H1 (cell line): ENCODE results near the gene CCT6B. TPM values are rescaled to one million over a fixed set of nuclear protein-coding genes. Genes with fewer than 3 reads are reported as not detected.

Experiments
- CHD1 ChIP-seq: IDR thresholded peaks from 2 replicates; pipeline ENCODE4 v1.6.1; 2012; ENCODE audit warnings: low read depth, low read length, improper control_type of control experiment
- KDM4A ChIP-seq: IDR thresholded peaks from one replicate; pipeline ENCODE4 v1.7.1; 2012; ENCODE audit warnings: low read depth, mild to moderate bottlenecking, moderate library complexity, low read length, inconsistent platforms; ENCODE audit not compliant: severe bottlenecking
- POLR2A ChIP-seq, 2 experiments: IDR thresholded peaks; 1 replicate in 1 of 2; 2 replicates in 1 of 2; pipeline ENCODE4 v1.6.1; 2011; ENCODE audit warnings: low read depth in 2 of 2, low read length in 2 of 2, mild to moderate bottlenecking in 2 of 2; ENCODE audit errors: control extremely low read depth in 1 of 2
- POLR2AphosphoS5 ChIP-seq: IDR thresholded peaks from 2 replicates; pipeline ENCODE4 v1.6.1; 2011; ENCODE audit warnings: low read depth, low read length
- SAP30 ChIP-seq: fragments of 300-600 bp; sonication (generic); IDR thresholded peaks from 2 replicates; pipeline ENCODE4 v1.7.1; 2012; ENCODE audit warnings: low read length, moderate library complexity, mild to moderate bottlenecking, inconsistent platforms; ENCODE audit not compliant: insufficient read depth, insufficient replicate concordance
- TBP ChIP-seq: IDR thresholded peaks from 2 replicates; pipeline ENCODE4 v1.6.1; 2011; ENCODE audit warnings: low read depth, low read length, improper control_type of control experiment
- polyA plus RNA-seq, 7 experiments: library from polyadenylated mRNA; depleted of rRNA in 3 of 7; stranded (reverse) in 5 of 7; unstranded in 2 of 7; fragments of >200 nt in 5 of 7; fragments of 200-250 nt in 2 of 7; gene quantifications; 1 replicate in 5 of 7; 2 replicates in 1 of 7; 4 replicates in 1 of 7; pipeline versions ENCODE4 v1.2.1 to v1.2.3, GENCODE V29; 2011 to 2013; ENCODE audit warnings: missing spikeins in 2 of 7, mixed read lengths in 2 of 7
- total RNA-seq: library from RNA; stranded (reverse); fragmentation: NEBNext Ultra II Directional; extraction: Animal tissue kit (Norgen Biotek cat#: 25700); gene quantifications from 2 replicates; pipeline ENCODE4 v1.2.1, GENCODE V29; 2021

The CCT6B gene
- total and polyA plus RNA-seq, 2 of the 8 experiments (the other 6 are each of a cell fraction or from before 2014, with no cell fraction given), result 0.67 to 1.3 TPM

GRCh38 chr17:34990921-34991365 is 29.7 kb upstream of the CCT6B start (continued):
- TF ChIP-seq SAP30, result no peak
- no peak for TF ChIP-seq POLR2A (IDR thresholded peaks at IDR 0.05; ENCODE audit: control extremely low read depth in 1 of 2, low read depth in 2 of 2, low read length in 2 of 2)
- no peak for TF ChIP-seq POLR2AphosphoS5
- TF ChIP-seq TBP, result no peak
- no peak for TF ChIP-seq KDM4A
- no peak for TF ChIP-seq CHD1
